AG04449 (cell line): ENCODE measurements around the gene DDHD1.
"Not testable (repeated sequence)": the region's sequence is repeated elsewhere in the genome, so short reads cannot be mapped to it uniquely, and the experiment has no call there.

Experiments used
- CTCF ChIA-PET: fragments of 350-600 bp; formaldehyde crosslinking; extraction: SDS; loops from one replicate; lab custom pipeline; 2021; ENCODE audit warnings: antibody characterized with exemption; lab: Yijun Ruan, JAX
- POLR2A ChIA-PET: fragments of 400-600, 350-600 bp; formaldehyde crosslinking; extraction: SDS; loops from one replicate; lab custom pipeline; 2020; ENCODE audit warnings: antibody characterized with exemption, inconsistent platforms; lab: Yijun Ruan, JAX
- DNase-seq: peaks from one replicate; pipeline ENCODE4 v3.0.0-alpha.2; 2010; ENCODE audit warnings: low read depth, low spot score
- H3K4me3 ChIP-seq: 2 replicates; pipeline ENCODE4 v1.5.1; 2011; ENCODE audit warnings: low read depth, mild to moderate bottlenecking, control low read depth, low read length
- CTCF ChIP-seq: IDR thresholded peaks from one replicate; pipeline ENCODE4 v1.5.1; 2011; ENCODE audit warnings: mild to moderate bottlenecking, moderate library complexity, low read length, control low read depth, inconsistent platforms; ENCODE audit not compliant: insufficient read depth; ENCODE audit errors: missing control alignments

DDHD1 gene

GRCh38 chr14:53147208-53147607 is 5.9 kb downstream of the DDHD1 start:
- ChIA-PET POLR2A (no interaction called here), CTCF (no interaction called here)
- no peak overlapping the region for H3K4me3 ChIP-seq
- TF ChIP-seq CTCF, result no peak
- no peak for DNase-seq

GRCh38 chr14:53146739-53147138 is 6.4 kb downstream of the DDHD1 start:
- ChIA-PET POLR2A (no interaction called here), CTCF (no interaction called here)
- DNase-seq, result no peak
- no peak overlapping the region for H3K4me3 ChIP-seq
- no peak for TF ChIP-seq CTCF

- no peak for DNase-seq
- POLR2A ChIA-PET, result no interaction called here
- no peak for TF ChIP-seq CTCF
- no peak overlapping the region for H3K4me3 ChIP-seq
- CTCF ChIA-PET, result no interaction called here
These were observed 8.9 kb downstream of the DDHD1 start for GRCh38 chr14:53144244-53144643.

GRCh38 chr14:53140585-53140984 is 12.5 kb downstream of the DDHD1 start:
- no peak for DNase-seq
- no peak for TF ChIP-seq CTCF
- ChIA-PET POLR2A (no interaction called here), CTCF (no interaction called here)
- H3K4me3 ChIP-seq, result no peak overlapping the region

- CTCF ChIA-PET, result no interaction called here
- POLR2A ChIA-PET, result no interaction called here
- no peak for TF ChIP-seq CTCF
- DNase-seq, result no peak
- H3K4me3 ChIP-seq, result no peak overlapping the region
These were observed 15.4 kb downstream of the DDHD1 start for GRCh38 chr14:53137568-53138203.

- H3K4me3 ChIP-seq, POLR2A ChIA-PET, DNase-seq: not testable (repeated sequence)
- CTCF ChIA-PET, result interaction anchor here (0.9 kb wide), 1 partner anchor 76 kb away, joined by 3 read pairs; no protein-coding TSS in a partner anchor
These were observed 22.6 kb downstream of the DDHD1 start for GRCh38 chr14:53130491-53130890.
